ENCODE results near the gene TRIM44. TPM values are rescaled to one million over a fixed set of nuclear protein-coding genes. Genes with fewer than 3 reads are reported as not detected.

The TRIM44 gene
- total RNA-seq, 4 donors from 2014 or later: 35.6 to 70.6 (median 43.2) TPM

DNA sequence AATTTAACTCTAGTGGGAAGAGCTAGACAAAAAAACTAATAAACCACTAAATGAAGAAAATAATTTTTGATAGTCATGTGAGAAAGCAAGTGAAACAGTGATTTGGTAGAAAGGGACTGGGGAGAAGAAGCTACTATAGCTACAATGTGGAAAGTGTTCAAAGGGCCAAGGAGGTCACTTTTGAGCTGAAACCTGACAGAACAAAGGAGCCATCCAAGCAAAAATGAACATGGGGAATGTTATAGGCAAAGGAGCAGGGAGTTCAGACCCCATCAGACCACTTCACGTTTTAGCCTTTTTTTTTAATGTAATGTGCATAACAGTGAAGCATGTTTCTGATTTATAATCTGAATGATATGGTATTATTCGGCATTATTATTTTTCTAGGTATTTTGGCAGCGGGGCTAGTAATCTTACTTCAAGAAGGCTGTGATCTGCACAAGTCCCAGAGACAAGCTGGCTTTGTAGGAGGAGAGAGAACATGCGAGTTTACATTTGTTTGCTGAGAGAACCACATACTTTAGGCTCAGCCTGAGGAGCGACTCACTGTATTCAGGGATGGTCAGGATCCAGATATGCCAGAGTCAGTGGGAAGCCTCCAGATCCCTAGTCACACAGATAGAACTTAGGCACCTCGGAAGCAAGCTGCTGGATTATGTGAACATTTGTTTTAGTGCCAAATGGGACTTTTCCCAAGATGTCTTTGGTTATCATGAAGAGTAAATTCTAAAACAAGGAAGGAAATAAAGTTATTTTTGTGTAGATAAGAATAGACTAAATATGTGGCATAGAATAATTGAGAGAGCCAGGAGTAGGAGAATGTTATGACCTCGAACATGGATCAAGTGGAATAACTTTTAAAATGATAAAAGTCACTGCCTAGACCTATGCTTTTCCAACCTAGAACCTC lies 118.6 kb downstream of the TRIM44 start:
- H3K9me3 ChIP-seq: peaks cover 0 to 13% (median 0%) of the 10 kb centered on the region in 3 donors
- 48 to 60% methylated on average over 5 to 7 of the region's 7 CpGs for WGBS, 2 donors (ENCODE audit: low coverage in 1 of 2)
- no peaks in the 10 kb centered on the region for H3K27me3 ChIP-seq
- no peak for TF ChIP-seq POLR2A (IDR thresholded peaks at IDR 0.05)
- TF ChIP-seq CTCF (IDR thresholded peaks at IDR 0.05): no peak
- no peak for TF ChIP-seq EP300 (IDR thresholded peaks at IDR 0.05)
- no peak for TF ChIP-seq POLR2AphosphoS5 (IDR thresholded peaks at IDR 0.05)
- no peak overlapping the region for H3K4me3 ChIP-seq
- peaks cover 0 to 16% (median 0%) of the 10 kb centered on the region in 3 donors for H3K4me1 ChIP-seq
- ATAC-seq: no peak
- H3K36me3 ChIP-seq: no peaks in the 10 kb centered on the region
- H3K27ac ChIP-seq: no peak overlapping the region

DNA sequence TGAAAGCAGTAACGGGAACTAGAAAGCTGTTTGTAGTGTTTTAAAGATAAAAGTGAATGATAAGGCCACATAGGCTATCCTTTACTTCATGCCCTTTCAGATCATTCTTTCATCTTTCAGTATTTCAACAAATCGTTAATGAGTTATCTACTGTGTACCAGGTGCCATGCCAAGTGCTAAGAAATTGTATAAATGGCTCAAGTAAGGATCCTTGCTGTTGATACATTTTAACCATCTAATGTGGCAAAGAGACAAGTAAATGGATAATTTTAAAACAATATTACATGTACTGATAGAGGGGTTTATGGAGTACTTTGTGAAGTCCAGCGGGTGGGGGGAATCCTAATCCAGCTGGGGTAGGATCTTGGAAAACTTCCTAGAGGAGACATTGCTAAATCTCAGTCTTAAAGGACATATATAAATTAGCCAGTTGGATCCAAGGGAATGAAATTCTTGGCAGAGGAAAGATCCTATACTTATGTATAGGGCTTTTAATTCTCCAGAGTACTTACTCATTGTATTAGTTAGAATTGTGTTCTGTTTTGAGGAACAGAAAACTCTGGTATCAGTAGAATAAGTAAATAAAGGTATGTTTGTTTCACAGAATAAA lies 119.4 kb downstream of the TRIM44 start:
- no peak overlapping the region for H3K27ac ChIP-seq
- no peak overlapping the region for H3K4me3 ChIP-seq
- 69 to 70% methylated on average over 3 of the region's 3 CpGs for WGBS, 2 donors (ENCODE audit: low coverage in 1 of 2)
- ATAC-seq: no peak
- H3K27me3 ChIP-seq: no peaks in the 10 kb centered on the region
- H3K36me3 ChIP-seq: no peaks in the 10 kb centered on the region
- TF ChIP-seq POLR2A (IDR thresholded peaks at IDR 0.05) (no peak), POLR2AphosphoS5 (IDR thresholded peaks at IDR 0.05) (no peak)
- H3K4me1 ChIP-seq: peaks cover 0 to 22% (median 0%) of the 10 kb centered on the region in 3 donors
- peaks cover 0 to 13% (median 0%) of the 10 kb centered on the region in 3 donors for H3K9me3 ChIP-seq

GRCh38 chr11:35783809-35784208 lies 121.2 kb downstream of the TRIM44 start:
- no peaks in the 10 kb centered on the region for H3K27me3 ChIP-seq
- no peak overlapping the region for H3K4me3 ChIP-seq
- no peak overlapping the region for H3K27ac ChIP-seq
- no peak for ATAC-seq
- H3K36me3 ChIP-seq: no peaks in the 10 kb centered on the region
- TF ChIP-seq POLR2AphosphoS5 (IDR thresholded peaks at IDR 0.05) (no peak), POLR2A (IDR thresholded peaks at IDR 0.05) (no peak), CTCF (IDR thresholded peaks at IDR 0.05) (no peak), EP300 (IDR thresholded peaks at IDR 0.05) (no peak)
- H3K4me1 ChIP-seq: peaks cover 0 to 27% (median 0%) of the 10 kb centered on the region in 3 donors
- H3K9me3 ChIP-seq: peaks cover 0 to 11% (median 0%) of the 10 kb centered on the region in 3 donors
- WGBS, 2 donors (ENCODE audit: low coverage in 1 of 2): 69 to 80% methylated on average over 2 to 3 of the region's 3 CpGs

DNA sequence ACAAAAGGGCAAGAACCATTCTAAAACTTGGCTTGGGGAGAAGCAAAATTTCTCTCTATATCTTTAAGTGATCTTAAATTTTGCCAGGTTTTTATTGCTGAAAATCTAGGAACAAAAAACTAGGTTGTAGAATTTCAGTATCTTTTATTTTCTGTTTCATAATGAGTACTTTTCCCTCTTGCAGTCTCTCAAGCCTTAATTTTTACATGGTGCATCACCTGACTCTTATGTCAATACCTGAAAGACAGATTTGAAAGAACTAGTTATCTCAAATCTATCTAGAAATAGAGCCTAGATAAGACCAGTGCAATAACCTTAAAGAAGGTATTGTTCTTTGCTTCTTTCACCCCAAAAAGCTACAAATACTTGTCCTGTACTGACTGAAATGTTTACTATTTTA lies 122.1 kb downstream of the TRIM44 start:
- ATAC-seq: no peak

More for the DNA sequence above, 122.1 kb downstream of the TRIM44 start:
- no peak overlapping the region for H3K4me3 ChIP-seq
- H3K27ac ChIP-seq: no peak overlapping the region
- H3K9me3 ChIP-seq: peaks cover 0 to 2% (median 0%) of the 10 kb centered on the region in 3 donors
- H3K36me3 ChIP-seq: no peaks in the 10 kb centered on the region
- H3K4me1 ChIP-seq: peaks cover 0 to 27% (median 0%) of the 10 kb centered on the region in 3 donors
- TF ChIP-seq POLR2AphosphoS5 (IDR thresholded peaks at IDR 0.05) (no peak), EP300 (IDR thresholded peaks at IDR 0.05) (no peak), CTCF (IDR thresholded peaks at IDR 0.05) (no peak), POLR2A (IDR thresholded peaks at IDR 0.05) (no peak)
- no peaks in the 10 kb centered on the region for H3K27me3 ChIP-seq
